ENCODE data around the gene NRG2. TPM values are rescaled to one million over a fixed set of nuclear protein-coding genes. Genes with fewer than 3 reads are reported as not detected.

Gene NRG2
- total RNA-seq, 1 donor from 2014 or later: 0.52 TPM

DNA sequence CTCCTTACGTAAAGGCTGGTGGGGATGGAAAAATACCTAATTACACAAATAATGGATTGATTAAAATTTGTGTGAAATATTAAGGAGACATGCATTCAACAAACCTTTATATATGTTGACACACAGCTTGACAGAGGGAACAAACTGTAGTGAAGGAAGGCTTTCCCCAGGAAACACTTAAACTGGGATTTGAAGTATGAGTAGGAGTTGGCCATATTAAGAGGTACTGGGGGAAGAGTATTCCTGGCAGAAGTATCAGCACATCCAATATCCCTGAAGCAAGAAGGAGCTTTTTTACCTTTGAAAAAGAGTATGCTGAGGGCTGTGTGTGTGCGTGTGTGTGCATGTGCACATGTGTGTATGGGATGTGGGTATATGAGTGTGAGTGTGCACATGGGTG lies 136.4 kb downstream of the NRG2 start:
- no peak overlapping the region for H3K9ac ChIP-seq (ENCODE audit: low read depth in 1 of 3, low read length in 3 of 3)
- H3K4me3 ChIP-seq (ENCODE audit: low read length in 3 of 3): no peak overlapping the region
- H3K27ac ChIP-seq (ENCODE audit: low read depth, low read length): no peak overlapping the region
- H3K36me3 ChIP-seq (ENCODE audit: control insufficient read depth in 3 of 3, insufficient read depth in 3 of 3, low read length in 3 of 3): no peaks in the 10 kb centered on the region
- H3K9me3 ChIP-seq (ENCODE audit: control insufficient read depth in 3 of 3, low read length in 3 of 3): no peaks in the 10 kb centered on the region
- H3K27me3 ChIP-seq (ENCODE audit: control insufficient read depth in 3 of 3, insufficient read depth in 3 of 3, low read length in 3 of 3): peaks cover 0 to 13% (median 9%) of the 10 kb centered on the region in 3 donors
- H3K4me1 ChIP-seq (ENCODE audit: control insufficient read depth in 3 of 3, insufficient read depth in 3 of 3, low read length in 3 of 3): peaks cover 17 to 28% (median 17%) of the 10 kb centered on the region in 3 donors

DNA sequence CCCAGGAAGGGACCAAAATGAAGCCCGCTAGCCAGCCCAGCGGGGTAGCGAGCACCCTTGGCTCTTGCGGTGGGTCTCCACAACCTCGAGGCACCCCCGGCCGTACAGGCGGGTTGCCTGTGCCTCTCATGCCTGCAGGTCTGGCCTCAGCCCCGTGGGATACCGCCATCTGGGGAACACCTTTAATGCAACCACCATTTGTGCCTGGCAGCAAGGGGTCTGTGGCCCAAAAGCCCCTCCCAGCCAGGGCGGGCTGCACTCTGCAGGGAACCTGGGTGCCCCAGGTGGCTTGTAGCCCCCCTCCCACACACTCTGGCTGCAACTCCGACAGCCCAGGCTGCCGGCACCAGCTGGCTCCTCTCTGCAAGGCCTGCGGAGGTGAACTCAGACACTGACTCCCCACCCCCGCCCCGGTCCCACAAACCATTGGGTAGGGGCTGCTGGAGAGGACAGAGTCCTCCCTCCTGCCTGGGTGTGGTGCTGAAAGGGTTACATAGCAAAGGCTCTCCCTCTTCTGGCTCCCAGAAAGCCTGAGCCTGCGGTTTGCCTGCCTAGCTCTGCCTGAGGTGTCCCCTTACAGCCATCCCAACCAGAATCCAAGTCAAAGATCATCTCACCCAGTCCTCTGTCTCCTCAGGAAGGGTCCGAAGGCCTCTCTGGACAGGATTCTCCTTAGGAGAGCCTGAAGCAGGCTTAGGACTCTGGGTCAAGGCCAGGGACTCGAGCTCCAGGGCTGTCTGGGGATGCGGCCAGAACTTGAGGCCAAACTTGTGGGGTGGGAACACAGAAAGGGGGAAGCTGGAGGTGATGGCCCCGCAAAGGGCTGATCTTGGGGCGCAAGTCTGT lies 138.1 kb downstream of the NRG2 start:
- Histone ChIP-seq H3K27me3 (ENCODE audit: control insufficient read depth in 3 of 3, insufficient read depth in 3 of 3, low read length in 3 of 3) (peaks cover 0 to 13% (median 9%) of the 10 kb centered on the region in 3 donors), H3K36me3 (ENCODE audit: control insufficient read depth in 3 of 3, insufficient read depth in 3 of 3, low read length in 3 of 3) (no peaks in the 10 kb centered on the region), H3K4me3 (ENCODE audit: low read length in 3 of 3) (peak overlapping the region; percentile 43 to 76 (median 72)), H3K27ac (ENCODE audit: low read depth, low read length) (no peak overlapping the region), H3K9ac (ENCODE audit: low read depth in 1 of 3, low read length in 3 of 3) (peak overlapping the region; percentile 50 to 80 (median 57)), H3K4me1 (ENCODE audit: control insufficient read depth in 3 of 3, insufficient read depth in 3 of 3, low read length in 3 of 3) (peaks cover 17 to 35% (median 17%) of the 10 kb centered on the region in 3 donors), H3K9me3 (ENCODE audit: control insufficient read depth in 3 of 3, low read length in 3 of 3) (no peaks in the 10 kb centered on the region)

DNA sequence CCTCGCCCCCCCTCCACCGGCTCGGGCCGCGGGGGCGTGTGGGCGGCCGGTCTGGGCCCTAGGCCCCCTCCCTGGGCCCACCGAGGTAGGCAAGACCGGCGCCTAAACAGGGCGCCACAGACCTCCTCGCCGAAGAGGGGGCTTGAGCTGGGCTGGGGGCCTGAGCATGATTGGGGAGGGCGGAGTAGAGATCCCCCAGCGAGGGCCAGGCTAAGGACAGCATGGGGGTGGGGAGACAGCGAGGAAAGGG lies 138.6 kb downstream of the NRG2 start:
- peaks cover 0 to 13% (median 10%) of the 10 kb centered on the region in 3 donors for H3K27me3 ChIP-seq (ENCODE audit: control insufficient read depth in 3 of 3, insufficient read depth in 3 of 3, low read length in 3 of 3)
- peak overlapping the region; percentile 43 to 76 (median 72) for H3K4me3 ChIP-seq (ENCODE audit: low read length in 3 of 3)
- H3K27ac ChIP-seq (ENCODE audit: low read depth, low read length): no peak overlapping the region
- peak overlapping the region; percentile 50 to 80 (median 57) for H3K9ac ChIP-seq (ENCODE audit: low read depth in 1 of 3, low read length in 3 of 3)
- peaks cover 17 to 35% (median 17%) of the 10 kb centered on the region in 3 donors for H3K4me1 ChIP-seq (ENCODE audit: control insufficient read depth in 3 of 3, insufficient read depth in 3 of 3, low read length in 3 of 3)
- H3K36me3 ChIP-seq (ENCODE audit: control insufficient read depth in 3 of 3, insufficient read depth in 3 of 3, low read length in 3 of 3): no peaks in the 10 kb centered on the region
- no peaks in the 10 kb centered on the region for H3K9me3 ChIP-seq (ENCODE audit: control insufficient read depth in 3 of 3, low read length in 3 of 3)

DNA sequence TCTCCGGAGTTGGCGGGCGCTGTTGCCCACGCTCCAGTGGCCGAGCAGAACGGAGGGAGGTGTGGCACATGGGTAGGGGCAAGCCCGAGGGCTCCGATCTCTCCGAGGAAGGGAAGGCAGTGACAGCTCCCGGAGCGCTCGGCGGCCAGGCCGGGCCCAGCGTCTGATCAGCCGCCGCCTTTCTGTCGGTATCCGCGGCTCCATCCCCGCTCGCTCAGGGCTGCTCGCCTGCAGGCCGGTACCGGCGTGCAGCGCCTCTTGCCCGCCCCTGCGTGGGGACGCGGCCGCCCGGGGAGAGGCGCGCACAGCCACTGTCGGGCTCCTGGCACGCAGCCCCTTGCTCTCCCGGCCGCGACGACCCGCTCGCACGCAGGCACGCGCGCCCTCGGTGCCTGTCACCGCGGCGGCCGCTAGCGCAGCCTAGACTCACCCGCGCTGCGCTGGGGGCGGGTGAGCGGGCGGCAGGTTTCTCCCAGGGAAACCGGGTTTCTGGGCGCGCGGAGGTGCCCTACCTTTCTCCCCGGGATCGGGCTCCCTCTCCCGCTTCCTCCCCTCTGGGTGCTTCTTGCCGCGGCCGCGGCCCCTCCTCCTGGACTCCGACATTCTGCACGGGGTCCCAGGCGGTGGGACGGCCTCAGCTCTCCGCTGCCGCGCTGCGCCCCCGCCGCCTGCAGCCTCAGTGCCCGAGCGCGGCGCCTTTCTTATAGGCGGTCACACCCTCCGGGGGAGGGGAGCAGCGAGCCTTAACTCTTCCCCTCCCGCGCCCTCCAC lies 139.1 kb downstream of the NRG2 start:
- Histone ChIP-seq H3K27ac (ENCODE audit: low read depth, low read length) (no peak overlapping the region), H3K9ac (ENCODE audit: low read depth in 1 of 3, low read length in 3 of 3) (peak overlapping the region; percentile 50 to 80 (median 51)), H3K4me3 (ENCODE audit: low read length in 3 of 3) (peak overlapping the region; percentile 63 to 76 (median 72)), H3K27me3 (ENCODE audit: control insufficient read depth in 3 of 3, insufficient read depth in 3 of 3, low read length in 3 of 3) (peaks cover 0 to 13% (median 12%) of the 10 kb centered on the region in 3 donors), H3K9me3 (ENCODE audit: control insufficient read depth in 3 of 3, low read length in 3 of 3) (no peaks in the 10 kb centered on the region), H3K4me1 (ENCODE audit: control insufficient read depth in 3 of 3, insufficient read depth in 3 of 3, low read length in 3 of 3) (peaks cover 17 to 35% (median 17%) of the 10 kb centered on the region in 3 donors), H3K36me3 (ENCODE audit: control insufficient read depth in 3 of 3, insufficient read depth in 3 of 3, low read length in 3 of 3) (no peaks in the 10 kb centered on the region)

DNA sequence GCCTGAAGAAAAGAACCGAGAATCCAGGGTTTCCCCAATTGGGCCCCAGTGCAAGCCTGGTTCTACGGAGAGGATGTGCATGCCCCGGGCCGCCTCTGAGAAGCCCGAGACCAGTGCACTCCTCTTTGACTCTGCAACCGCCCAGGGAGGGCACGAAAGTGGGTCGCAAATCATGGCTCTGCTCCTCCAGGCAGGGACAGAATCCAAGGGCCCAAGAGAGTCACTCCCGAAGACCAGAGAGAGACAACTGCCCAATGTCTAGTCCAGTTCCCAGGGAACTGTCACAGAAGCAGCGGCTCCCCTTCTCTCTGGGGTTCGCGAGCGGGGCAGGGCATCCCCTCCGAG lies 139.7 kb downstream of the NRG2 start:
- Histone ChIP-seq H3K9ac (ENCODE audit: low read depth in 1 of 3, low read length in 3 of 3) (peak overlapping the region; percentile 50 to 80 (median 51)), H3K4me3 (ENCODE audit: low read length in 3 of 3) (peak overlapping the region; percentile 63 to 76 (median 72)), H3K27me3 (ENCODE audit: control insufficient read depth in 3 of 3, insufficient read depth in 3 of 3, low read length in 3 of 3) (peaks cover 0 to 13% (median 12%) of the 10 kb centered on the region in 3 donors), H3K9me3 (ENCODE audit: control insufficient read depth in 3 of 3, low read length in 3 of 3) (no peaks in the 10 kb centered on the region), H3K36me3 (ENCODE audit: control insufficient read depth in 3 of 3, insufficient read depth in 3 of 3, low read length in 3 of 3) (no peaks in the 10 kb centered on the region), H3K4me1 (ENCODE audit: control insufficient read depth in 3 of 3, insufficient read depth in 3 of 3, low read length in 3 of 3) (peaks cover 17 to 35% (median 17%) of the 10 kb centered on the region in 3 donors), H3K27ac (ENCODE audit: low read depth, low read length) (no peak overlapping the region)

DNA sequence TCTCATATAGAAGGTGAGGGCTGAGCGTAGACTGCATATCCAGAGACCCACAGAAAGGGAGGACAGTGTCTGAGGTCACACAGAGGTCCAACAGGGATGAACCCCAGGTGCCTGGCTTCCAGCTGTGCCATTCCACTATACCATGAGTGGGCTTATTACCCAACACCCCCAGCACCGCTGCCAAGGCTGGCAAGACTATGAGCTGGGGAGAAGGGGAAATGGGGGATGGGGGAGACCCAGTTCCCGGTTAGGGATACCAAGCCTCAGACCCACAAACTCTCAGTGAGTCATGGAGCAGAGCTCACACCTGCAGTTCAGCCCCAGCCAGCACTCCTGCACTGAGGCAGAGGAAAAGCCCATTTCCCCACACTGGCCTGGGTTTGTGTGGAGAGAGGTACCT lies 141.1 kb downstream of the NRG2 start:
- H3K27me3 ChIP-seq (ENCODE audit: control insufficient read depth in 3 of 3, insufficient read depth in 3 of 3, low read length in 3 of 3): peaks cover 0 to 13% (median 12%) of the 10 kb centered on the region in 3 donors
- H3K9me3 ChIP-seq (ENCODE audit: control insufficient read depth in 3 of 3, low read length in 3 of 3): no peaks in the 10 kb centered on the region
- peaks cover 17 to 36% (median 17%) of the 10 kb centered on the region in 3 donors for H3K4me1 ChIP-seq (ENCODE audit: control insufficient read depth in 3 of 3, insufficient read depth in 3 of 3, low read length in 3 of 3)
- no peak overlapping the region for H3K4me3 ChIP-seq (ENCODE audit: low read length in 3 of 3)
- H3K36me3 ChIP-seq (ENCODE audit: control insufficient read depth in 3 of 3, insufficient read depth in 3 of 3, low read length in 3 of 3): no peaks in the 10 kb centered on the region
- H3K9ac ChIP-seq (ENCODE audit: low read depth in 1 of 3, low read length in 3 of 3): no peak overlapping the region
- no peak overlapping the region for H3K27ac ChIP-seq (ENCODE audit: low read depth, low read length)

DNA sequence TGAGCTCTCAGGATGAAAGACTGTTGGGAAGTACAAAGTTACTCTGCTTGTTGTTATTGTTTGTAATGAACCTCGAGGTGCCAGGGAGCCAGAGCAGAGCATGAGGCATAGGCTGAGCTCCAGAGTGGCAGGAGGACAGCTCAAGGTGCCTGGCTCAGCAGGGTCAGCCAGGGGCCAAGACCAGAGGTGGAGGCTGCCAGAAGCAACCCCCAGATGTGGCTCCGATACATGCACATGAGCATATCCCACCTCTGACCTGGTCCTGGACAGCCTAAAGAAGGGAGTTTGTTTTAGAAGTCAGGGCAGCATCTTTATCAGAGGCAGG lies 141.9 kb downstream of the NRG2 start:
- Histone ChIP-seq H3K9me3 (ENCODE audit: control insufficient read depth in 3 of 3, low read length in 3 of 3) (no peaks in the 10 kb centered on the region), H3K27me3 (ENCODE audit: control insufficient read depth in 3 of 3, insufficient read depth in 3 of 3, low read length in 3 of 3) (peaks cover 0 to 13% (median 12%) of the 10 kb centered on the region in 3 donors), H3K4me3 (ENCODE audit: low read length in 3 of 3) (no peak overlapping the region), H3K36me3 (ENCODE audit: control insufficient read depth in 3 of 3, insufficient read depth in 3 of 3, low read length in 3 of 3) (no peaks in the 10 kb centered on the region), H3K27ac (ENCODE audit: low read depth, low read length) (no peak overlapping the region), H3K9ac (ENCODE audit: low read depth in 1 of 3, low read length in 3 of 3) (no peak overlapping the region), H3K4me1 (ENCODE audit: control insufficient read depth in 3 of 3, insufficient read depth in 3 of 3, low read length in 3 of 3) (peaks cover 17 to 44% (median 22%) of the 10 kb centered on the region in 3 donors)

DNA sequence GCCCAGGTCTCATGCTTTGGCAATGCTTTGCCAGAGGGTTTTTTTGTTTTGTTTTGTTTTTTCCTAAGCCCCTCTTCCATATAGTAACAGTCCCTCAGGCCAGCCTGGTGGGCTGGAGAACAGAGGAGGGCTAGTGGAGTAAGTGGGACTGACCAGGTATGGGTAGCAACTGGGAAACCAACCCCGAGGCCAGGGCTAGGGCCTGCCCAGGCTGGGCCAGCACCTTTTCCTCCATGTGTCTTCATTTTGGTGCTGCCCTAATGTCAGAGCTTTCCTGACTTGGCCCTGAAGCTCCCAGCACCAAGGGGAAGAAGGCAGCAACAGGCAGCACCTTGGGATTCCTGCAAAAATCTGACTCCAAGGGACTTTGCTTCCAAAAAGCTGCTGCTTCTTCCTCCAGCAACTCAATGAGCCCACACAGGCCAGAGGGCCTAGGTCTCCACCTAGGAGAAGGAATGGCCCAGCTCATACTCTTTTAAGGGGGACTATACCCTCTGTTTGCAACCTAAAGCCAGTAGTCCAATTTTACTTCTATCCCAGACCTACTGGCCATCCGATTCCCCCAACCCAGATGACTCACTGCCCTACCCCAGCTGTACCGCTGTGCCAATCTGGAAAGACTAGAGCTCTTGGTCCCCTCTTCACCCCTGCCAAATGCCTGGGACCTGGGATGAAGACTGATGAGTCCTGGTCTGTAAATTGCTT lies 142.4 kb downstream of the NRG2 start:
- no peaks in the 10 kb centered on the region for H3K9me3 ChIP-seq (ENCODE audit: control insufficient read depth in 3 of 3, low read length in 3 of 3)
- H3K27ac ChIP-seq (ENCODE audit: low read depth, low read length): no peak overlapping the region
- no peaks in the 10 kb centered on the region for H3K36me3 ChIP-seq (ENCODE audit: control insufficient read depth in 3 of 3, insufficient read depth in 3 of 3, low read length in 3 of 3)
- H3K9ac ChIP-seq (ENCODE audit: low read depth in 1 of 3, low read length in 3 of 3): no peak overlapping the region
- peaks cover 0 to 13% (median 12%) of the 10 kb centered on the region in 3 donors for H3K27me3 ChIP-seq (ENCODE audit: control insufficient read depth in 3 of 3, insufficient read depth in 3 of 3, low read length in 3 of 3)
- no peak overlapping the region for H3K4me3 ChIP-seq (ENCODE audit: low read length in 3 of 3)
- peaks cover 19 to 44% (median 25%) of the 10 kb centered on the region in 3 donors for H3K4me1 ChIP-seq (ENCODE audit: control insufficient read depth in 3 of 3, insufficient read depth in 3 of 3, low read length in 3 of 3)

DNA sequence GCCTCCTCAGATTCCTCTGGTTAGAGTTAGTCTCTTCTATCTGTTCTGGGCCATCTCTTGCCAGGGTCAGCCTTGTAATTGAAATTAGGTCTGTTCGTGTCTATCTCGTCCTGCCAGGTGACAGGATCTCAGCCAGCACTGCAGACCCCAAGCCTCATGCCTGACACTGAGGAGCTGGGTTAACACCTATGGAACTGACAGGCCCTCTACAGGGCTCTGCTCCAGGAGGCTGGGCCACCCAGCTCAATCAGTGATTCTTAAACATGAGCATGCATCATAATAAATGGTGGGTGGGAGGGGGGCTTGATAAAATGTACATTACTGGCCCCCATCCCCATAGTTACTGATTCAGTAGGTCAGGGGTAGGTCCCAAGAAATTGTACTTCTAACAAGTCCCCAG lies 144.1 kb downstream of the NRG2 start:
- no peak overlapping the region for H3K9ac ChIP-seq (ENCODE audit: low read depth in 1 of 3, low read length in 3 of 3)
- no peaks in the 10 kb centered on the region for H3K36me3 ChIP-seq (ENCODE audit: control insufficient read depth in 3 of 3, insufficient read depth in 3 of 3, low read length in 3 of 3)
- H3K4me1 ChIP-seq (ENCODE audit: control insufficient read depth in 3 of 3, insufficient read depth in 3 of 3, low read length in 3 of 3): peaks cover 16 to 43% (median 17%) of the 10 kb centered on the region in 3 donors
- no peak overlapping the region for H3K4me3 ChIP-seq (ENCODE audit: low read length in 3 of 3)
- H3K27me3 ChIP-seq (ENCODE audit: control insufficient read depth in 3 of 3, insufficient read depth in 3 of 3, low read length in 3 of 3): peaks cover 0 to 9% (median 8%) of the 10 kb centered on the region in 3 donors
- H3K9me3 ChIP-seq (ENCODE audit: control insufficient read depth in 3 of 3, low read length in 3 of 3): no peaks in the 10 kb centered on the region
- H3K27ac ChIP-seq (ENCODE audit: low read depth, low read length): no peak overlapping the region
